ENCODE data around the gene FCER2.

DNA sequence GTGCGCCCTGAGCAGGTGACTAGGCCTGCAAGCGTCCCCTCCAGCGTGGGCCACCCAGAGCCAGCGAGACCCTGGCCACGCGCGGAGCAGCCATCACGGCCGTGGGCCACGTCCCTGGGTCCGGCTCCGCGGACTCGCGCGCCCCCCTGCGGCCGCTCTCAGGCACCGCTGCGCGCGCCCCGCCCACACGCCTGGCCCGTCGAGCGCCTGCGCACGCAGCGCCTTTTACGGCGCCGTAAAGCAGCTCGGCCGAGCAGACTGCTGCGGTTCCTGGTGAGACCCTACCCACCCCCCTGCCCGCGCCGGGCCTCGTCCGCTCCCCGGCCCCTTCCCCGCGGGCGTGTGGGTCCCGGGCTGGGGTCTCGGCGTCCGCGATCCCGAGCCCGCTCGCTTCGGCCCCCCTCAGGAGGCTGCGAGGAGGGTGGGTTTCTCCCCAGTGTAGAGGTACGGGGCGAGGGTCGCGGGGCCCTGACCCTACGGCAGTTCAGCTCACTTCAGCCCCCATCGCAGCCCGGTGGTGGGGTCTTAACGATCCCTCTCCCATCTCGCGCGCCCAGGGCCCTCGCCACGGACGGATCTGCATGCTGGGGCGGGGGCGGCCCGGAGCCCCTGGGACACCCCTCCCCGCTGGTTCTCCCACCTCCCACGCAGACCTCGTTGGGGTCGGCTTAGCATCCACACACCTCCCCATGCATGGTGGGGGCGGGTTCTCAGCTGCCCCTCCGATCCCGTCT lies 21.2 kb downstream of the FCER2 start, which contains the start of gene TRAPPC5:
- TF ChIP-seq, protein P1, sequence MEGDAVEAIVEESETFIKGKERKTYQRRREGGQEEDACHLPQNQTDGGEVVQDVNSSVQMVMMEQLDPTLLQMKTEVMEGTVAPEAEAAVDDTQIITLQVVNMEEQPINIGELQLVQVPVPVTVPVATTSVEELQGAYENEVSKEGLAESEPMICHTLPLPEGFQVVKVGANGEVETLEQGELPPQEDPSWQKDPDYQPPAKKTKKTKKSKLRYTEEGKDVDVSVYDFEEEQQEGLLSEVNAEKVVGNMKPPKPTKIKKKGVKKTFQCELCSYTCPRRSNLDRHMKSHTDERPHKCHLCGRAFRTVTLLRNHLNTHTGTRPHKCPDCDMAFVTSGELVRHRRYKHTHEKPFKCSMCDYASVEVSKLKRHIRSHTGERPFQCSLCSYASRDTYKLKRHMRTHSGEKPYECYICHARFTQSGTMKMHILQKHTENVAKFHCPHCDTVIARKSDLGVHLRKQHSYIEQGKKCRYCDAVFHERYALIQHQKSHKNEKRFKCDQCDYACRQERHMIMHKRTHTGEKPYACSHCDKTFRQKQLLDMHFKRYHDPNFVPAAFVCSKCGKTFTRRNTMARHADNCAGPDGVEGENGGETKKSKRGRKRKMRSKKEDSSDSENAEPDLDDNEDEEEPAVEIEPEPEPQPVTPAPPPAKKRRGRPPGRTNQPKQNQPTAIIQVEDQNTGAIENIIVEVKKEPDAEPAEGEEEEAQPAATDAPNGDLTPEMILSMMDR (IDR thresholded peaks at IDR 0.05), result peak in 4 of 7 experiments; percentile 24 to 99 (median 97)
- TF ChIP-seq POLR2A (IDR thresholded peaks at IDR 0.05) (no peak), POLR2AphosphoS5 (IDR thresholded peaks at IDR 0.05) (peak; percentile 13 to 85 (median 63))
